Stomach smooth muscle (tissue), 2 donors: ENCODE results near the gene CALB2.
A peak's percentile ranks its signal among the peaks of the same experiment; 100 is the strongest.
"Not testable (repeated sequence)": the region's sequence is repeated elsewhere in the genome, so short reads cannot be mapped to it uniquely, and the experiment has no call there.

Experiments used
- H3K27ac ChIP-seq: one replicate; pipeline ENCODE4 v1.7.0; 2013; ENCODE audit warnings: mild to moderate bottlenecking, low read length, inconsistent platforms
- H3K27me3 ChIP-seq, 2 donors: one replicate each; pipeline ENCODE4 v1.7.0; 2013; ENCODE audit warnings: low read length in 2 of 2; ENCODE audit not compliant: insufficient read depth in 2 of 2, control insufficient read depth in 1 of 2
- H3K36me3 ChIP-seq, 2 donors: one replicate each; pipeline ENCODE4 v1.7.0; 2013; ENCODE audit warnings: low read length in 2 of 2; ENCODE audit not compliant: control insufficient read depth in 2 of 2, insufficient read depth in 2 of 2
- H3K4me1 ChIP-seq: one replicate; pipeline ENCODE4 v1.7.0; 2013; ENCODE audit warnings: low read length; ENCODE audit not compliant: control insufficient read depth, insufficient read depth
- H3K4me3 ChIP-seq, 2 donors: one replicate each; pipeline ENCODE4 v1.7.0; 2013; ENCODE audit warnings: low read length in 2 of 2
- H3K9ac ChIP-seq, 2 donors: one replicate each; pipeline ENCODE4 v1.7.0; 2013; ENCODE audit warnings: low read length in 2 of 2, mild to moderate bottlenecking in 1 of 2
- H3K9me3 ChIP-seq, 2 donors: one replicate each; pipeline ENCODE4 v1.7.0; 2013; ENCODE audit warnings: low read length in 2 of 2; ENCODE audit not compliant: control insufficient read depth in 2 of 2
- donor health status: healthy.
- donor health status: Pancreatic carcinoma.

CALB2 gene, protein sequence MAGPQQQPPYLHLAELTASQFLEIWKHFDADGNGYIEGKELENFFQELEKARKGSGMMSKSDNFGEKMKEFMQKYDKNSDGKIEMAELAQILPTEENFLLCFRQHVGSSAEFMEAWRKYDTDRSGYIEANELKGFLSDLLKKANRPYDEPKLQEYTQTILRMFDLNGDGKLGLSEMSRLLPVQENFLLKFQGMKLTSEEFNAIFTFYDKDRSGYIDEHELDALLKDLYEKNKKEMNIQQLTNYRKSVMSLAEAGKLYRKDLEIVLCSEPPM

DNA sequence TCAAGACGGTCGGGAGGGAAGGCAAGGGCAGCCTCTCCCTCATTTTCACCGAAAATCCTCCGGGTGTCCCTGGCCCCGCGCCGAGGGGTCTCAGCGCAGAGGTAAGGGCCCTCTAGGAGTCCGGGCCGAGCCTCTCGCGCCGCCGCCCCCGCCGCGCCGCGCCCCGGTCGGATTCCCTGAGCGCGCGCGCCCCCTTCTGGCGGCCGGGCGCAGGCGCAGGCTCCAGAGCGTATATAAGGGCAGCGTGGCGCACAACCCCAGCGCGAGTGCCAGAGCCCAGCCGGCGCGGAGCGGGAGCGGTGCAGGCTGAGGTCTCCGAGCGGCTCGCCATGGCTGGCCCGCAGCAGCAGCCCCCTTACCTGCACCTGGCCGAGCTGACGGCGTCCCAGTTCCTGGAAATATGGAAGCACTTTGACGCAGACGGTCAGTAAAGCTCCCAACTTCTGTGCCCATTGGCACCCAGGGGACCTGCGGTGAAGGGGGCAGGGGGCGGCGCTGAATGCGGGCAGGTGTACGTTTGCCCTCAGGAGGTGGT lies at the start of gene CALB2:
Gene CALB2, plus strand, starts transcription at position 260 of the 535 bp plus-strand sequence. Its CDS starts 70 bp downstream, at position 330.
- H3K27me3 ChIP-seq, result peaks cover 11 to 14% of the 10 kb centered on the region in 2 donors
- peak within 1 kb of the TSS in 1 of 2 donors; percentile 62 for H3K4me3 ChIP-seq
- H3K27ac ChIP-seq, result no peak within 1 kb of the TSS
- no peaks in the 10 kb centered on the region for H3K9me3 ChIP-seq
- peak within 1 kb of the TSS in 1 of 2 donors; percentile 55 for H3K9ac ChIP-seq
- H3K36me3 ChIP-seq, result no peaks in the 10 kb centered on the region
- H3K4me1 ChIP-seq, result peaks cover 12% of the 10 kb centered on the region

DNA sequence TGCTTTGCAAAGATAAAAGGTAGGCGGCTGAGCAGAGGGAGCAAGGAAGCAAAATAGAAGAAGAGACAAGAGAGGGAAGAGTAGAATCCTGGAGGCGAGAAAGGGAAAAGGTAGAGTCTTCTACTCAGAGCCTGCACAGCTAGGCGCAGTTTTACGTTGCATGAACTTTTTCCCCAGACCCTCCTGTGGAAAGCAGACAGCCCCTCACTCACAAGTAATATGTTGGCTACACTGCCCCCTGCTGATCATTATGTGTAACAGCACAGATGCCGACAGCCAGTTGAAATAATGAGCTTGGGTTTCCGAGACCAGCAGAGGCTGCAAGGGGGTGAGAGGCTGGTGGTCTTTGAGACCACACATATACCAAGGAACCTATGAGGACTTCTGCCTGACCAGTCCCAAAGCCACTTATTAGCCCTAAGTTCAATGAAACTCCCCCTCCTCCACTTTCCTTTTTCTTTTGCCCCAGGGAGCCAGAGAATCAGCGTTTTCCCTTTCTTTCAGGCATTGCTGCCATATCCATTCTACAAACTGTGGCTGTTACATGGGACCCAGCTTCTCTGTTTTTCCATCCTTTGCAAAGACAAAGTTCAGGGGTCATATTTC lies 46.9 kb upstream of the CALB2 start:
- Histone ChIP-seq H3K4me3 (no peak overlapping the region), H3K4me1 (no peaks in the 10 kb centered on the region), H3K9ac (no peak overlapping the region), H3K27me3 (peaks cover 3 to 7% of the 10 kb centered on the region in 2 donors), H3K9me3 (no peaks in the 10 kb centered on the region), H3K27ac (no peak overlapping the region), H3K36me3 (no peaks in the 10 kb centered on the region)

DNA sequence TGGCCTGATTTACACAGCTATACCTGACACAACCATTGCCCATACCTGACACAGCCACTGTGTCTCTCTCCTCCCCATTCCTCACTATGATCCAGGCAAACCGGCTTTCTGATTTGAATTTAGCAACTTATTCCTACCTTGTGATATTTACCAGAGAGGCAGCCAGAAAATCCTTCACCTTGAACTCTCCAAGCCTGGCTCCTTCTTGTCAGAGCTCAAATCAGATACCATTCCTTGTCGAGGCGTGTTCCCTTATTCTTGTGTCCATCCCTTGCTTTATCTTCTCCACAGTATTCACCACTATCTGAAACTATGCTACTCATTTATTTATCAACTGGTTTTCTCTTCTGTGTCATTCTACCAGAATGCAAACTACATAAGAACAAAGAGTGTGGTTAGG lies 44.9 kb upstream of the CALB2 start:
- H3K9ac ChIP-seq, H3K27me3 ChIP-seq, H3K36me3 ChIP-seq, H3K4me1 ChIP-seq, H3K27ac ChIP-seq, H3K9me3 ChIP-seq, H3K4me3 ChIP-seq: not testable (repeated sequence)

DNA sequence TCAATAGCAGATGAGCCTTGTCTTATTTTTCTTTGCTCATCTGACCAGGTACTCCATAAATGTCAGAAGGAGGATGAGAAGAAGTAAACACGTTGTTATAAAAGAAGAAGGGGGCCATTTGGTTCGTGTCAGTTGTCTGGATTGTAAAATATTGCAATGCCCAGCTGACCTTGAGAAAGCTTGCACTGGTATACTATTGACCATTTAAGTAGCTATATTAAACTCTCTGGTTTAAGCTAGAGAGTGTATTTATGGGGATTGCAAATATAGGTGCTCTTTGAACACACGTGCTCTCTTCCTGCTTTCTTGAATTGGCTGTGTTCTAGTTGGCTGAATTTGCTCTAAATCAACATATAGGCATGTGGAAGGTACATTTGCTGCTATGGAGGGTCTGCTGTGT lies 43.3 kb upstream of the CALB2 start:
- Histone ChIP-seq H3K9ac (no peak overlapping the region), H3K4me1 (no peaks in the 10 kb centered on the region), H3K36me3 (no peaks in the 10 kb centered on the region), H3K27ac (no peak overlapping the region), H3K9me3 (no peaks in the 10 kb centered on the region), H3K27me3 (peaks cover 3 to 6% of the 10 kb centered on the region in 2 donors), H3K4me3 (no peak overlapping the region)

DNA sequence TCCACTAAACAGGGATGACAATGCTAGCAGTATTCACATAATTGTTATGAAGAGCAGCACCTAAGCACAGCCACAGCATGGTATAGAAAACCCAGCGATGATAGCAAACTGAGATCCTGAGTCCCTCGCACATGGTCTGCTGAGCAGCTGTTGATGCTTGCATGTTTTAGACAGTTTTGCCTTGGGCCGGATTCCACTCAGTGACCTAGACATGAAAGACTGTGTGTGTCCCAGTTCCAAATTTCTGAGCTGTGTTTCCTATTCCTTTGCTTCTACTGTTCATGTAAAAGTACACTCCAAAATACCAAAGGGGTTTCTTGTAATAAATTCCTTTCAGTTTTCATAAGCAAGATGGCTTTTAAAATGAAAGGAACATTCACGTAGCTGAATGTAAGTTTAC lies 38.5 kb upstream of the CALB2 start:
- H3K36me3 ChIP-seq, result no peaks in the 10 kb centered on the region

DNA sequence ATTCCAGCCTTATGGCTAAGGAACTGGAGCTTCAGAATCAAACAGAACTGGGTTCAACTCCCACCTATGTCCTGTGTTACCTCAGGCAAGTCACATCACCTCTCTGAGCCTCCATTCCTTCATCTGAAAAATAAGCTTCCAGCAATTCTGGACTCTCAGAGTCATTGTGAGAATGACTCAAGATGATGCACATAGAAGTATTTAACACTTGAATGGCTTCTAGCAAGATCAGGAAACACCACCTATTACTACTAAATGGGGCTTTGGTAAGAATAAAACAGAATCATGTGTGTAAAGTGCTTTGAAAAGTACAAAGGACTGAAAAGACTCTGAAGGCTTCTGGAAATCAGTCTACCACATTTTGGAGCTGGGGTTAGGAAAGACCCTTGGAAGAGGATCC lies 30.8 kb upstream of the CALB2 start:
- no peaks in the 10 kb centered on the region for H3K4me1 ChIP-seq
- no peak overlapping the region for H3K27ac ChIP-seq
- no peaks in the 10 kb centered on the region for H3K36me3 ChIP-seq
- H3K27me3 ChIP-seq, result no peaks in the 10 kb centered on the region
- peaks cover 0 to 5% of the 10 kb centered on the region in 2 donors for H3K9me3 ChIP-seq
- H3K4me3 ChIP-seq, result no peak overlapping the region
- H3K9ac ChIP-seq, result no peak overlapping the region

More for the DNA sequence above, 38.5 kb upstream of the CALB2 start:
- Histone ChIP-seq H3K9ac (no peak overlapping the region), H3K4me1 (no peaks in the 10 kb centered on the region), H3K27me3 (no peaks in the 10 kb centered on the region), H3K9me3 (no peaks in the 10 kb centered on the region), H3K27ac (no peak overlapping the region), H3K4me3 (no peak overlapping the region)

DNA sequence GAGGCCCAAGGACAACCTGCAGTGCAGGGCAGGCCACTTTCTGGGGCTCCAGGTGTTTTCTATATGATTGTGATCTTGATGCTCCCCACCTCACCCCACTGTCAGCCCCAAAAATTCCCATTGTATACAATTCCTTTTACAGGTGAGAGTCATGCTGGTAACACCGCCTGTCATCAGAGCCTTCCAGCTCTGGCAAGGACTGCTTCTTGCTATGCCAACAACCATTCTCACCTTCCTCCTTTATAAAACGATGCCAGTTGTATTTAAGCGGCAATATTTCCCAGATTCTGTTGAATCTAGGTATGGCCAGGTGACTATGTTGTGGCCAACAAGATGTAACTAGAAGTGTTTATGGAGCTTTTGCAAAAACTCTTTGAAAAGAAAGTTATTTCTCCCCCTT lies 30.4 kb upstream of the CALB2 start:
- Histone ChIP-seq H3K4me3 (no peak overlapping the region), H3K9me3 (peaks cover 0 to 5% of the 10 kb centered on the region in 2 donors), H3K27ac (no peak overlapping the region), H3K36me3 (no peaks in the 10 kb centered on the region), H3K27me3 (no peaks in the 10 kb centered on the region), H3K9ac (no peak overlapping the region), H3K4me1 (no peaks in the 10 kb centered on the region)

DNA sequence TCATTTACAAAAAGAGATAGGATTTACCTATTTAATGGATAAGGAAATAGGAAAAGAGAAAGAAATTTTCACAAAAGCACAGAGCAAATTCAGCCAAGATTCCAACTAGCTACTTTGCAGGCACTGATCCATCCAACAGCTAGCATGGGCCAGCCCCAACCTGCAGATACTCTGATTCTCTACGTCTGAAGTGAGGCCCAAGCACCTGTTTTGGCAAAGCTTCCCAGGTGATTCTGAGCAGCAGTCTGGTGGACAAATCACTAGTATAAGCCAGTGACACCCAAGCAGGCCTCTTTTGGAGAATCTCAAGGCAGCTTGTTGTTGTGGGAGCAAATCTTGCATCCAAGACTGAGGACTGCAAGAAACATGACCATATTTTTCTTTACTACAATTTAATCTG lies 20.9 kb upstream of the CALB2 start:
- Histone ChIP-seq H3K27me3 (peaks cover 0 to 10% of the 10 kb centered on the region in 2 donors), H3K9ac (no peak overlapping the region), H3K4me1 (no peaks in the 10 kb centered on the region), H3K27ac (no peak overlapping the region), H3K9me3 (peaks cover 0 to 4% of the 10 kb centered on the region in 2 donors), H3K36me3 (no peaks in the 10 kb centered on the region), H3K4me3 (no peak overlapping the region)

DNA sequence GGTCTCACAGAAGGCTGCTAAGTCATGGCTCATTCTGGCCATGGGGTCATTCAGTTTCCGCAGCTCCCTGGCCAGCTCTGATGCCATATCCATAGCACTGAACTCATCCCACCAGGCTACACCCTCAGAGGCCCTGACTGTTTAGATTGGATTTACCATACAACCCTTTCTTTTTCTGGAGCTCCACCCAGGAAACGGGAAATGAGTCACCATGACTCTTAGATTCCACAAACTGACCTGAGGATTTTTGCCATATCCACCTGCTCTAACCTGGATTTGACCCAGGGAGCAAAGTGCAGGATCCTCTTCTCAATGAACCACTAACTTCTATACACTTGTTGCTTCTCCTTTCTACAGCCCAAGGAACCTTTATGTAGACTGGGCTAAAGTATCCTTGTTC lies 20.3 kb upstream of the CALB2 start:
- peaks cover 0 to 10% of the 10 kb centered on the region in 2 donors for H3K27me3 ChIP-seq
- H3K36me3 ChIP-seq, result no peaks in the 10 kb centered on the region
- H3K9ac ChIP-seq, result no peak overlapping the region
- peaks cover 0 to 4% of the 10 kb centered on the region in 2 donors for H3K9me3 ChIP-seq
- no peak overlapping the region for H3K27ac ChIP-seq
- H3K4me3 ChIP-seq, result no peak overlapping the region
- H3K4me1 ChIP-seq, result no peaks in the 10 kb centered on the region

DNA sequence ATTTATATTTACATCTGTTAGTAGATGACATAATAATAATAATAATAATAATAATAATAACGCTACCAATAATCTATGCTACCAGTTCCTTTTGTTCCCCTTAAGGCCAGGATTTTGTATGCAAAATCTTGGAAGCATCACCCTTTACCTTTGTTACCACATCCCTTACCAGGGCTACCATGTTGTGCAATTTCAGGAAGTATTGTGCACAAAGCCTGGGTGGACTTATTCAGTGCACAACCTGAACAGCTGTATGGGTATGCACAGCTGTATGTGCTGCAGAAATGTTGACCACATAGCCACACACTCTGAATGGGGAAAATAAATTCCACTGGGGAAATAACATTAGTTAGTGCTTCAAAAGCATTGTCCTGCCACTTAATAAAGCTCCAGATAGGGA lies 19.9 kb upstream of the CALB2 start:
- Histone ChIP-seq H3K27ac (no peak overlapping the region), H3K27me3 (peaks cover 0 to 10% of the 10 kb centered on the region in 2 donors), H3K36me3 (no peaks in the 10 kb centered on the region), H3K9ac (no peak overlapping the region), H3K4me1 (no peaks in the 10 kb centered on the region), H3K9me3 (peaks cover 0 to 4% of the 10 kb centered on the region in 2 donors), H3K4me3 (no peak overlapping the region)
